Measurements from ENCODE around the gene CTIF.

Gene CTIF

GRCh38 chr18:48814490-48815178, 275.8 kb downstream of the CTIF start:
- DNase-seq = no peak

GRCh38 chr18:48815179-48815515, 276.3 kb downstream of the CTIF start:
- DNase-seq = no peak

- no peak for DNase-seq
These were observed 276.9 kb downstream of the CTIF start for GRCh38 chr18:48815581-48816324.

GRCh38 chr18:48816554-48816953, 277.7 kb downstream of the CTIF start:
- DNase-seq = no peak

- no peak for DNase-seq
These were observed 278.2 kb downstream of the CTIF start for GRCh38 chr18:48817021-48817461.

- DNase-seq = no peak
These were observed 279.8 kb downstream of the CTIF start for GRCh38 chr18:48818329-48819254.

- DNase-seq = no peak
These were observed 280.4 kb downstream of the CTIF start for GRCh38 chr18:48819276-48819675.

- no peak for DNase-seq
These were observed 281.1 kb downstream of the CTIF start for GRCh38 chr18:48819781-48820482.

- DNase-seq = no peak
These were observed 281.8 kb downstream of the CTIF start for GRCh38 chr18:48820483-48821250.

- no peak for DNase-seq
These were observed 282.4 kb downstream of the CTIF start for GRCh38 chr18:48821251-48821590.

- DNase-seq = no peak
These were observed 283.0 kb downstream of the CTIF start for GRCh38 chr18:48821845-48822244.

GRCh38 chr18:48824231-48824970, 285.6 kb downstream of the CTIF start:
- no peak for DNase-seq

- DNase-seq = no peak
These were observed 286.4 kb downstream of the CTIF start for GRCh38 chr18:48825101-48825745.

- DNase-seq = no peak
These were observed 287.4 kb downstream of the CTIF start for GRCh38 chr18:48826271-48826670.

- DNase-seq = no peak
These were observed 288.0 kb downstream of the CTIF start for GRCh38 chr18:48826806-48827205.

- no peak for DNase-seq
These were observed 288.7 kb downstream of the CTIF start for GRCh38 chr18:48827291-48828193.

- no peak for DNase-seq
These were observed 289.3 kb downstream of the CTIF start for GRCh38 chr18:48828194-48828545.

GRCh38 chr18:48828691-48829442, 290.0 kb downstream of the CTIF start:
- no peak for DNase-seq

All from amygdala (tissue), 56 donors.